Mesenchymal stem cell (in vitro differentiated cells and primary cell): Measurements from ENCODE around the gene PDIA4.

Experiments used
- DNase-seq: peaks from one replicate; pipeline ENCODE4 v3.0.0-alpha.2; 2013
- H2AFZ ChIP-seq: one replicate; pipeline ENCODE4 v1.6.1; 2013; ENCODE audit warnings: low read depth, mild to moderate bottlenecking, control low read depth, inconsistent platforms, low read length, moderate library complexity
- H2AK5ac ChIP-seq: 2 replicates; pipeline ENCODE4 v1.6.1; 2013; ENCODE audit warnings: low read length, moderate library complexity, mild to moderate bottlenecking, inconsistent platforms; ENCODE audit not compliant: severe bottlenecking
- H2BK120ac ChIP-seq: one replicate; pipeline ENCODE4 v1.6.1; 2013; ENCODE audit warnings: low read depth, mild to moderate bottlenecking, inconsistent platforms, low read length, moderate library complexity
- H2BK12ac ChIP-seq, 2 experiments: one replicate each; pipeline ENCODE4 v1.6.1; 2013; ENCODE audit warnings: inconsistent platforms in 2 of 2, low read length in 2 of 2, mild to moderate bottlenecking in 2 of 2, moderate library complexity in 2 of 2, control low read depth in 1 of 2
- H2BK15ac ChIP-seq: one replicate; pipeline ENCODE4 v1.6.1; 2013; ENCODE audit warnings: mild to moderate bottlenecking, low read depth, inconsistent platforms; ENCODE audit not compliant: poor library complexity, severe bottlenecking
- H2BK5ac ChIP-seq: 2 replicates; pipeline ENCODE4 v1.6.1; 2013; ENCODE audit warnings: low read depth, mild to moderate bottlenecking, low read length, control low read depth, inconsistent platforms; ENCODE audit not compliant: poor library complexity, severe bottlenecking
- H3K14ac ChIP-seq, 2 experiments: one replicate each; pipeline ENCODE4 v1.6.1; 2013; ENCODE audit warnings: inconsistent platforms in 2 of 2, low read length in 2 of 2, control low read depth in 1 of 2, mild to moderate bottlenecking in 1 of 2, moderate library complexity in 1 of 2
- H3K18ac ChIP-seq, 2 experiments: one replicate each; pipeline ENCODE4 v1.6.1; 2013; ENCODE audit warnings: inconsistent platforms in 2 of 2, low read length in 2 of 2, control low read depth in 1 of 2, low read depth in 1 of 2, mild to moderate bottlenecking in 1 of 2
- H3K23ac ChIP-seq, 2 experiments: one replicate each; pipeline ENCODE4 v1.6.1; 2013; ENCODE audit warnings: inconsistent platforms in 2 of 2, low read length in 2 of 2, mild to moderate bottlenecking in 2 of 2, moderate library complexity in 2 of 2, control low read depth in 1 of 2
- H3K27ac ChIP-seq: 2 replicates; pipeline ENCODE4 v1.5.1; 2013; ENCODE audit warnings: mild to moderate bottlenecking, moderate library complexity, low read length, control low read depth, inconsistent platforms; ENCODE audit not compliant: poor library complexity, severe bottlenecking
- H3K27me3 ChIP-seq, 2 experiments: 2 replicates each; pipeline versions ENCODE4 v1.6.1 to v1.7.0; 2013; ENCODE audit warnings: low read length in 2 of 2, mild to moderate bottlenecking in 2 of 2, moderate library complexity in 2 of 2, control low read depth in 1 of 2, inconsistent platforms in 1 of 2; ENCODE audit not compliant: control insufficient read depth in 1 of 2, insufficient read depth in 1 of 2
- H3K36me3 ChIP-seq, 2 experiments: 2 replicates each; pipeline versions ENCODE4 v1.6.1 to v1.7.0; 2013; ENCODE audit warnings: low read length in 2 of 2, control low read depth in 1 of 2, inconsistent platforms in 1 of 2, low read depth in 1 of 2, mild to moderate bottlenecking in 1 of 2; ENCODE audit not compliant: insufficient read depth in 2 of 2, control insufficient read depth in 1 of 2
- H3K4ac ChIP-seq, 2 experiments: one replicate each; pipeline ENCODE4 v1.6.1; 2013; ENCODE audit warnings: inconsistent platforms in 2 of 2, low read length in 2 of 2, mild to moderate bottlenecking in 2 of 2, moderate library complexity in 2 of 2, control low read depth in 1 of 2, low read depth in 1 of 2
- H3K4me1 ChIP-seq: 2 replicates; pipeline ENCODE4 v1.6.1; 2013; ENCODE audit warnings: low read depth, low read length, control low read depth; ENCODE audit not compliant: control insufficient read depth, insufficient read depth
- H3K4me2 ChIP-seq: 2 replicates; pipeline ENCODE4 v1.6.1; 2013; ENCODE audit warnings: low read length, mild to moderate bottlenecking, inconsistent platforms; ENCODE audit not compliant: poor library complexity, severe bottlenecking
- H3K4me3 ChIP-seq, 2 experiments: 2 replicates each; pipeline versions ENCODE4 v1.5.1 to v1.7.0; 2013; ENCODE audit warnings: low read length in 2 of 2, mild to moderate bottlenecking in 2 of 2, control low read depth in 1 of 2, low read depth in 1 of 2; ENCODE audit not compliant: insufficient read depth in 1 of 2
- H3K79me1 ChIP-seq: replicated peaks from 2 replicates; pipeline ENCODE4 v1.6.1; 2013; ENCODE audit warnings: mild to moderate bottlenecking, control low read depth, low read length, inconsistent platforms; ENCODE audit not compliant: poor library complexity, severe bottlenecking
- H3K9ac ChIP-seq: 2 replicates; pipeline ENCODE4 v1.7.0; 2013; ENCODE audit warnings: mild to moderate bottlenecking, low read length, moderate library complexity
- H3K9me3 ChIP-seq: 2 replicates; pipeline ENCODE4 v1.7.0; 2013; ENCODE audit warnings: mild to moderate bottlenecking, low read length; ENCODE audit not compliant: control insufficient read depth
- H4K8ac ChIP-seq: one replicate; pipeline ENCODE4 v1.6.1; 2013; ENCODE audit warnings: inconsistent platforms, mild to moderate bottlenecking, low read length, moderate library complexity
- H4K91ac ChIP-seq: one replicate; pipeline ENCODE4 v1.6.1; 2013; ENCODE audit warnings: mild to moderate bottlenecking, low read length, inconsistent platforms
- WGBS: methylation state at CpG from one replicate; pipeline ENCODE4 v1.1.7; 2013; ENCODE audit warnings: mixed read lengths; 5-methylcytosine and 5-hydroxymethylcytosine counted together

PDIA4 gene

GRCh38 chr7:149001427-149002068 lies 26.8 kb downstream of the PDIA4 start:
- no peak overlapping the region for H2AK5ac ChIP-seq
- H2BK15ac ChIP-seq = no peak overlapping the region
- no peaks in the 10 kb centered on the region for H3K27me3 ChIP-seq
- H4K91ac ChIP-seq = no peak overlapping the region
- H3K4me2 ChIP-seq = no peak overlapping the region
- no peak overlapping the region for H2BK12ac ChIP-seq
- H3K4ac ChIP-seq = no peak overlapping the region
- DNase-seq = no peak
- no peak overlapping the region for H2BK5ac ChIP-seq
- no peak overlapping the region for H2AFZ ChIP-seq
- no peak overlapping the region for H3K14ac ChIP-seq
- peaks cover 34 to 57% of the 10 kb centered on the region in 2 experiments for H3K36me3 ChIP-seq
- H3K9ac ChIP-seq = no peak overlapping the region
- no peaks in the 10 kb centered on the region for H3K9me3 ChIP-seq
- H3K4me3 ChIP-seq = no peak overlapping the region
- H3K79me1 ChIP-seq = peaks cover 34% of the 10 kb centered on the region
- no peak overlapping the region for H4K8ac ChIP-seq
- H2BK120ac ChIP-seq = no peak overlapping the region
- H3K18ac ChIP-seq = no peak overlapping the region
- 85% methylated on average over 11 of the region's 11 CpGs for WGBS
- no peaks in the 10 kb centered on the region for H3K4me1 ChIP-seq
- H3K23ac ChIP-seq = no peak overlapping the region
- H3K27ac ChIP-seq = no peak overlapping the region

- Histone ChIP-seq H3K36me3 (peaks cover 28 to 51% of the 10 kb centered on the region in 2 experiments), H4K91ac (no peak overlapping the region), H2BK5ac (no peak overlapping the region), H3K4me2 (no peak overlapping the region), H3K9me3 (no peaks in the 10 kb centered on the region), H2BK15ac (no peak overlapping the region), H3K27me3 (no peaks in the 10 kb centered on the region), H2AFZ (no peak overlapping the region), H2AK5ac (no peak overlapping the region), H2BK120ac (no peak overlapping the region), H3K23ac (no peak overlapping the region), H3K14ac (no peak overlapping the region), H3K4me3 (no peak overlapping the region), H4K8ac (no peak overlapping the region), H3K18ac (no peak overlapping the region), H3K27ac (no peak overlapping the region), H3K79me1 (peaks cover 29% of the 10 kb centered on the region), H2BK12ac (no peak overlapping the region), H3K4ac (no peak overlapping the region), H3K4me1 (no peaks in the 10 kb centered on the region), H3K9ac (no peak overlapping the region)
- WGBS = 86% methylated on average over 5 of the region's 5 CpGs
- DNase-seq = no peak
Observed at GRCh38 chr7:149000961-149001360, 27.3 kb downstream of the PDIA4 start.

GRCh38 chr7:148999192-148999591 lies 29.1 kb downstream of the PDIA4 start:
- Histone ChIP-seq H3K4me1 (no peaks in the 10 kb centered on the region), H3K9ac (no peak overlapping the region), H3K23ac (no peak overlapping the region), H3K18ac (no peak overlapping the region), H2AK5ac (no peak overlapping the region), H4K8ac (no peak overlapping the region), H3K27me3 (no peaks in the 10 kb centered on the region), H3K36me3 (peaks cover 18 to 33% of the 10 kb centered on the region in 2 experiments), H3K4me3 (no peak overlapping the region), H2BK12ac (no peak overlapping the region), H2BK120ac (no peak overlapping the region), H3K79me1 (peaks cover 17% of the 10 kb centered on the region), H3K9me3 (no peaks in the 10 kb centered on the region), H4K91ac (no peak overlapping the region), H3K27ac (no peak overlapping the region), H2BK5ac (no peak overlapping the region), H3K14ac (no peak overlapping the region), H3K4ac (no peak overlapping the region), H2BK15ac (no peak overlapping the region), H2AFZ (no peak overlapping the region), H3K4me2 (no peak overlapping the region)
- DNase-seq = no peak
- WGBS = 100% methylated on average over 3 of the region's 6 CpGs

GRCh38 chr7:148997497-148997896 lies 30.8 kb downstream of the PDIA4 start:
- H2AFZ ChIP-seq = no peak overlapping the region
- H3K4me3 ChIP-seq = no peak overlapping the region
- H3K4me2 ChIP-seq = no peak overlapping the region
- no peak overlapping the region for H4K91ac ChIP-seq
- H3K79me1 ChIP-seq = peaks cover 4% of the 10 kb centered on the region
- no peak overlapping the region for H4K8ac ChIP-seq
- peaks cover 1 to 18% of the 10 kb centered on the region in 2 experiments for H3K36me3 ChIP-seq
- no peak overlapping the region for H3K27ac ChIP-seq
- H2AK5ac ChIP-seq = no peak overlapping the region
- H3K9ac ChIP-seq = no peak overlapping the region
- H3K9me3 ChIP-seq = no peaks in the 10 kb centered on the region
- 98% methylated on average over 2 of the region's 4 CpGs for WGBS
- H3K4me1 ChIP-seq = no peaks in the 10 kb centered on the region
- H3K27me3 ChIP-seq = no peaks in the 10 kb centered on the region
- no peak for DNase-seq
- H2BK15ac ChIP-seq = no peak overlapping the region
- H2BK12ac ChIP-seq = no peak overlapping the region
- H3K18ac ChIP-seq = no peak overlapping the region
- no peak overlapping the region for H2BK120ac ChIP-seq
- no peak overlapping the region for H3K14ac ChIP-seq
- H3K23ac ChIP-seq = no peak overlapping the region
- no peak overlapping the region for H3K4ac ChIP-seq
- H2BK5ac ChIP-seq = no peak overlapping the region
